ENCODE data around the gene MYBPC1. TPM values are rescaled to one million over a fixed set of nuclear protein-coding genes. Genes with fewer than 3 reads are reported as not detected.

Gene MYBPC1
- total and polyA plus RNA-seq, 2 donors (not counting 1 experiment from before 2014, with no cell fraction given): not detected

- Histone ChIP-seq H3K9me3 (ENCODE audit: control extremely low read depth in 1 of 3, control insufficient read depth in 2 of 3, insufficient read depth in 1 of 3, low read length in 2 of 3) (peaks cover 0 to 1% (median 0%) of the 10 kb centered on the region in 3 donors), H3K36me3 (replicated peaks in 1 of 2; ENCODE audit: control extremely low read depth in 1 of 2, control insufficient read depth in 1 of 2, extremely low read depth in 1 of 2, insufficient read depth in 2 of 2, low read length in 1 of 2) (peaks cover 1 to 15% of the 10 kb centered on the region in 2 experiments), H3K4me3 (ENCODE audit: control extremely low read depth in 1 of 5, extremely low read depth in 1 of 5, insufficient read depth in 1 of 5, low read depth in 2 of 5, low read length in 4 of 5) (no peak overlapping the region), H3K27me3 (replicated peaks in 1 of 4; ENCODE audit: control extremely low read depth in 1 of 4, control insufficient read depth in 3 of 4, insufficient read depth in 4 of 4, low read length in 3 of 4) (no peaks in the 10 kb centered on the region), H3K4me2 (replicated peaks; ENCODE audit: low read depth, low read length, poor library complexity, severe bottlenecking) (no peak overlapping the region), H3K9ac (ENCODE audit: low read length) (no peak overlapping the region), H4K20me1 (ENCODE audit: control insufficient read depth, insufficient read depth, low read length, poor library complexity, severe bottlenecking) (peaks cover 34% of the 10 kb centered on the region), H3K4me1 (ENCODE audit: control insufficient read depth in 2 of 2, insufficient read depth in 2 of 2, low read length in 2 of 2) (peaks cover 5 to 22% of the 10 kb centered on the region in 2 donors), H3K79me2 (ENCODE audit: control insufficient read depth, insufficient read depth, low read length) (peaks cover 34% of the 10 kb centered on the region), H3K27ac (ENCODE audit: low read length in 2 of 2) (no peak overlapping the region), H2AFZ (ENCODE audit: insufficient read depth, low read depth, low read length, poor library complexity, severe bottlenecking) (no peak overlapping the region)
- TF ChIP-seq CTCF (IDR thresholded peaks at IDR 0.05): no peak
- TF ChIP-seq EZH2 (IDR thresholded peaks at IDR 0.05; ENCODE audit: borderline replicate concordance, insufficient read depth, low read depth, low read length, poor library complexity, severe bottlenecking): no peak
- no peak for ATAC-seq (ENCODE audit: low read depth)
- no peaks in the 10 kb centered on the region for H3K27me3 Mint-ChIP-seq
- DNase-seq: no peak
- H3K4me3 Mint-ChIP-seq: no peak overlapping the region
- intact Hi-C loops (cut with micrococcal nuclease): loop anchor here (2.0 kb wide), 1 partner anchor 13 kb away; no protein-coding TSS in a partner anchor
- no peak overlapping the region for H3K27ac Mint-ChIP-seq
- CTCF ChIA-PET: interaction anchor here (0.8 to 1.2 kb wide), 3 partner anchors 10 to 46 kb away, joined by 3 to 4 read pairs (median 3); no protein-coding TSS in a partner anchor
- POLR2A ChIA-PET: no interaction called here
- peaks cover 45% of the 10 kb centered on the region for H3K4me1 Mint-ChIP-seq
- no CpG with 5 or more reads among the region's 2 CpGs for WGBS (ENCODE audit: insufficient coverage)
- no peaks in the 10 kb centered on the region for H3K9me3 Mint-ChIP-seq (ENCODE audit: insufficient read depth)
Measured at GRCh38 chr12:101713930-101714329, 119.2 kb downstream of the MYBPC1 start.

- Mint-ChIP-seq H3K27me3 (no peaks in the 10 kb centered on the region), H3K4me3 (no peak overlapping the region), H3K27ac (no peak overlapping the region), H3K9me3 (ENCODE audit: insufficient read depth) (no peaks in the 10 kb centered on the region), H3K4me1 (peaks cover 42% of the 10 kb centered on the region)
- H3K4me1 ChIP-seq (ENCODE audit: control insufficient read depth in 2 of 2, insufficient read depth in 2 of 2, low read length in 2 of 2): peaks cover 0 to 12% of the 10 kb centered on the region in 2 donors
- H2AFZ ChIP-seq (ENCODE audit: insufficient read depth, low read depth, low read length, poor library complexity, severe bottlenecking): no peak overlapping the region
- H3K4me3 ChIP-seq (ENCODE audit: control extremely low read depth in 1 of 5, extremely low read depth in 1 of 5, insufficient read depth in 1 of 5, low read depth in 2 of 5, low read length in 4 of 5): no peak overlapping the region
- intact Hi-C loops (cut with micrococcal nuclease): loop anchor here (2.0 kb wide), 1 partner anchor 14 kb away; no protein-coding TSS in a partner anchor
- H3K9me3 ChIP-seq (ENCODE audit: control extremely low read depth in 1 of 3, control insufficient read depth in 2 of 3, insufficient read depth in 1 of 3, low read length in 2 of 3): no peaks in the 10 kb centered on the region
- peaks cover 1 to 15% of the 10 kb centered on the region in 2 experiments for H3K36me3 ChIP-seq (replicated peaks in 1 of 2; ENCODE audit: control extremely low read depth in 1 of 2, control insufficient read depth in 1 of 2, extremely low read depth in 1 of 2, insufficient read depth in 2 of 2, low read length in 1 of 2)
- H3K9ac ChIP-seq (ENCODE audit: low read length): no peak overlapping the region
- H3K79me2 ChIP-seq (ENCODE audit: control insufficient read depth, insufficient read depth, low read length): peaks cover 24% of the 10 kb centered on the region
- ChIA-PET POLR2A (interaction anchor here (1.3 kb wide), 1 partner anchor 16 kb away, joined by 7 read pairs; no protein-coding TSS in a partner anchor), CTCF (interaction anchor here (0.8 to 1.1 kb wide), 4 partner anchors 8 to 45 kb away, joined by 4 read pairs; no protein-coding TSS in a partner anchor)
- ATAC-seq (ENCODE audit: low read depth) (no peak), DNase-seq (no peak)
- peaks cover 24% of the 10 kb centered on the region for H4K20me1 ChIP-seq (ENCODE audit: control insufficient read depth, insufficient read depth, low read length, poor library complexity, severe bottlenecking)
- no peak overlapping the region for H3K4me2 ChIP-seq (replicated peaks; ENCODE audit: low read depth, low read length, poor library complexity, severe bottlenecking)
- H3K27ac ChIP-seq (ENCODE audit: low read length in 2 of 2): no peak overlapping the region
- TF ChIP-seq EZH2 (IDR thresholded peaks at IDR 0.05; ENCODE audit: borderline replicate concordance, insufficient read depth, low read depth, low read length, poor library complexity, severe bottlenecking) (no peak), CTCF (IDR thresholded peaks at IDR 0.05) (no peak)
- 90% methylated on average over 2 of the region's 3 CpGs for WGBS (ENCODE audit: insufficient coverage)
- no peaks in the 10 kb centered on the region for H3K27me3 ChIP-seq (replicated peaks in 1 of 4; ENCODE audit: control extremely low read depth in 1 of 4, control insufficient read depth in 3 of 4, insufficient read depth in 4 of 4, low read length in 3 of 4)
Measured at GRCh38 chr12:101714877-101715444, 120.2 kb downstream of the MYBPC1 start.
